Caki2 (cell line): ENCODE measurements around the gene UBE2F. TPM values are rescaled to one million over a fixed set of nuclear protein-coding genes. Genes with fewer than 3 reads are reported as not detected.

ENCODE experiments used
- DNase-seq: peaks from one replicate; pipeline ENCODE4 v3.0.0-alpha.2; 2015; ENCODE audit warnings: low read depth
- in situ Hi-C: cut with HindIII; loops from 2 replicates; pipeline ENCODE4 v1.10.0; 2016; ENCODE audit warnings: low sequenced_read_pairs, low pct_unique_long_range_greater_than_20kb, mixed read lengths
- total RNA-seq: library from RNA; depleted of rRNA; stranded (reverse); fragments of >200 nt; shearing (Covaris generic); gene quantifications from 2 replicates; pipeline ENCODE4 v1.2.3, GENCODE V29; 2014; ENCODE audit warnings: low replicate concordance

Gene UBE2F
- total RNA-seq, 1 experiment from 2014 or later = 36.6 TPM

- DNase-seq = no peak
- in situ Hi-C loops = no loop called here
Measured at GRCh38 chr2:238003234-238004031, 36.6 kb downstream of the UBE2F start.

- in situ Hi-C loops = no loop called here
- no peak for DNase-seq
Measured at GRCh38 chr2:238004077-238004830, 37.4 kb downstream of the UBE2F start.

- in situ Hi-C loops = no loop called here
Measured at GRCh38 chr2:238005528-238005927, 38.7 kb downstream of the UBE2F start.

GRCh38 chr2:238006510-238006909 is 39.7 kb downstream of the UBE2F start:
- DNase-seq = no peak
- in situ Hi-C loops = no loop called here

More at GRCh38 chr2:238005528-238005927, 38.7 kb downstream of the UBE2F start:
- no peak for DNase-seq

GRCh38 chr2:238007924-238008323 is 41.1 kb downstream of the UBE2F start:
- in situ Hi-C loops = no loop called here
- no peak for DNase-seq

GRCh38 chr2:238009563-238009962 is 42.7 kb downstream of the UBE2F start:
- in situ Hi-C loops = no loop called here
- DNase-seq = no peak

- in situ Hi-C loops = no loop called here
- DNase-seq = no peak
Measured at GRCh38 chr2:238010572-238010971, 43.8 kb downstream of the UBE2F start.

GRCh38 chr2:238013806-238014205 is 47.0 kb downstream of the UBE2F start:
- no peak for DNase-seq
- in situ Hi-C loops = no loop called here

GRCh38 chr2:238015705-238016104 is 48.9 kb downstream of the UBE2F start:
- in situ Hi-C loops = no loop called here
- DNase-seq = no peak

GRCh38 chr2:238016526-238016925 is 49.7 kb downstream of the UBE2F start:
- no peak for DNase-seq
- in situ Hi-C loops = no loop called here

- DNase-seq = no peak
- in situ Hi-C loops = no loop called here
Measured at GRCh38 chr2:238019962-238020361, 53.1 kb downstream of the UBE2F start.

- in situ Hi-C loops = no loop called here
- DNase-seq = no peak
Measured at GRCh38 chr2:238020816-238021215, 54.0 kb downstream of the UBE2F start.

- in situ Hi-C loops = no loop called here
- DNase-seq = no peak
Measured at GRCh38 chr2:238021327-238021726, 54.5 kb downstream of the UBE2F start.

- in situ Hi-C loops = no loop called here
- DNase-seq = no peak
Measured at GRCh38 chr2:238022594-238023157, 55.9 kb downstream of the UBE2F start.

GRCh38 chr2:238023608-238024007 is 56.8 kb downstream of the UBE2F start:
- DNase-seq = no peak

GRCh38 chr2:238024986-238025385 is 58.2 kb downstream of the UBE2F start:
- in situ Hi-C loops = no loop called here
- DNase-seq = no peak

More at GRCh38 chr2:238023608-238024007, 56.8 kb downstream of the UBE2F start:
- in situ Hi-C loops = no loop called here

- in situ Hi-C loops = no loop called here
- no peak for DNase-seq
Measured at GRCh38 chr2:238025741-238026360, 59.0 kb downstream of the UBE2F start.

- in situ Hi-C loops = no loop called here
- DNase-seq = no peak
Measured at GRCh38 chr2:238027058-238027457, 60.2 kb downstream of the UBE2F start.
